Hematopoietic multipotent progenitor cell treated with erythropoietin and hydrocortisone succinate and interleukin-3 and kit ligand, for 17 days (in vitro differentiated cells): ENCODE data around the gene CCNA1.

Experiments
- DNase-seq: peaks from one replicate; pipeline ENCODE4 v3.0.0-alpha.2; 2015; ENCODE audit warnings: low spot score

The CCNA1 gene

GRCh38 chr13:36454121-36454520 lies 21.8 kb downstream of the CCNA1 start:
- DNase-seq, result no peak

GRCh38 chr13:36454987-36455386 lies 22.7 kb downstream of the CCNA1 start:
- no peak for DNase-seq

DNA sequence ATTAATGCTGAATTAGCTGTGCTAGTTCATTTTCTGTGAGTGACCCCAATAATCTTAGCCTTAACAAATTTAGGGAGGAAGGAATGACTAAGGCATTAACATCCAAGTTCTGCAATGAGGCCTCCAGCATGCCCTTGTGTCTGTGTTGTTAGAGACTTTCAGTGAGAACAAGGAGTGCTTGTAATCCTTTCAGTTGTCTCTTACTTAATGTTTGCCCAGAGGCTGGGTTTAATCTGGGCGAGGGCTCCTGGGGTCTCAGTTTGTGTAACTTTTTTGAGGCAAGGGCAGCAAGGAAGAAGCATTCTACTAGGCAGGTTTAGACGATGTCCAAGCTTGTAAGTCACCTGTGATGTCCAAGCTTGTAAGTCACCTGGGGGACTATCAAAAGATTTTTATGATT lies 24.3 kb downstream of the CCNA1 start:
- DNase-seq, result no peak

DNA sequence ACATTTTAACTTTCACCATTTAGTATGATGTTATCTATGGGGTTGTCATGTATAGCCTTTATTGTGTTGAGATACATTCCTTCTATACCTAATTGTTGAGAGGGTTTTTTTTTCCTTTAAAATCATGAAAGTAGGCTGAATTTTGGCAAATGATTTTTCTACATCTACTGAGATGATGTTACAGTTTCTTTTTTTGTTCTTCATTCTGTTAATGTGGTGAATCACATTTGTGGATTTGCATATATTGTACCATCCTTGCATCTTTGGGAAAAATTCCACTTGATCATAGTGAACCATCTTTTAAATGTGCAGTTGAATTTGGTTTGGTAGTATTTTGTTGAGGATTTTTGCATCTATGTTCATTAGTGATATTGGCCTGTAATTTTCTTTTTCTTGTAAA lies 29.2 kb downstream of the CCNA1 start:
- DNase-seq, result no peak

- DNase-seq, result no peak
These were observed 43.2 kb downstream of the CCNA1 start for GRCh38 chr13:36475468-36475867.

GRCh38 chr13:36476661-36477060 lies 44.4 kb downstream of the CCNA1 start:
- no peak for DNase-seq

- DNase-seq, result no peak
These were observed 48.6 kb downstream of the CCNA1 start for GRCh38 chr13:36480726-36481427.

GRCh38 chr13:36490055-36490454 lies 57.8 kb downstream of the CCNA1 start:
- DNase-seq, result no peak
